GM12801 (cell line): Measurements from ENCODE around the gene ADORA3.

ENCODE experiments used
- CTCF ChIP-seq: IDR thresholded peaks from one replicate; pipeline ENCODE4 v1.5.1; 2011; ENCODE audit warnings: control low read depth; ENCODE audit not compliant: insufficient read length; ENCODE audit errors: extremely low read depth

The ADORA3 gene

GRCh38 chr1:111483166-111483565 is 20.3 kb downstream of the ADORA3 start:
- no peak for TF ChIP-seq CTCF

GRCh38 chr1:111481387-111482221 is 21.8 kb downstream of the ADORA3 start:
- TF ChIP-seq CTCF, result no peak

- no peak for TF ChIP-seq CTCF
Measured at GRCh38 chr1:111480674-111481073, 22.8 kb downstream of the ADORA3 start.

- TF ChIP-seq CTCF, result no peak
Measured at GRCh38 chr1:111476761-111477309, 26.6 kb downstream of the ADORA3 start.

- no peak for TF ChIP-seq CTCF
Measured at GRCh38 chr1:111476214-111476613, 27.2 kb downstream of the ADORA3 start.

- no peak for TF ChIP-seq CTCF
Measured at GRCh38 chr1:111475701-111476100, 27.7 kb downstream of the ADORA3 start.

GRCh38 chr1:111474521-111474920 is 28.9 kb downstream of the ADORA3 start:
- TF ChIP-seq CTCF, result no peak
